HepG2 (cell line): Measurements from ENCODE around the gene ZBTB7A. TPM values are rescaled to one million over a fixed set of nuclear protein-coding genes. Genes with fewer than 3 reads are reported as not detected.

ENCODE experiments used
- ATAC-seq: fragments of 200-7000 bp; cut with Tn5 transposase; 3 replicates; pipeline ENCODE4 v1.9.1; 2020; ENCODE audit warnings: mild to moderate bottlenecking, moderate library complexity
- BruUV-seq: library from RNA; stranded (reverse); fragments of 400-500 nt; replicated peaks from 2 replicates; lab custom pipeline; 2021; lab: Mats Ljungman, UMichigan
- CTCF ChIA-PET: fragments of 300-600 bp; formaldehyde crosslinking; extraction: SDS; loops from one replicate; lab custom pipeline; 2021; ENCODE audit warnings: low total read pairs, inconsistent platforms, low intra/inter-chr PET ratio; lab: Yijun Ruan, JAX
- POLR2A ChIA-PET: fragments of 350-600 bp; sonication (Branson Sonifier 250); formaldehyde crosslinking; loops from one replicate; lab custom pipeline; 2020; ENCODE audit warnings: antibody characterized with exemption, inconsistent platforms; lab: Yijun Ruan, JAX
- DNase-seq: peaks from one replicate; pipeline ENCODE4 v3.0.0-alpha.2; 2015; ENCODE audit warnings: low spot score
- FAIRE-seq: peaks from 3 replicates; lab custom pipeline; 2011; peaks lifted over from hg19 to GRCh38; lab: Jason Lieb, UNC
- H2AFZ ChIP-seq: one replicate; pipeline ENCODE4 v1.6.1; 2011; ENCODE audit warnings: low read length, inconsistent platforms
- H3K27ac ChIP-seq: fragments of 300-600 bp; 3 replicates; pipeline ENCODE4 v1.8.0; 2011; ENCODE audit warnings: mixed run types, mild to moderate bottlenecking, mixed read lengths, low read length, inconsistent platforms; ENCODE audit not compliant: insufficient read depth; ENCODE audit errors: extremely low read length
- H3K27me3 ChIP-seq, 2 experiments: fragments of 200-600 bp in 1 of 2; 2 replicates in 1 of 2; 3 replicates in 1 of 2; pipeline versions ENCODE4 v1.6.0 to v1.8.0; 2011; ENCODE audit warnings: low read length in 2 of 2, mild to moderate bottlenecking in 2 of 2, moderate library complexity in 2 of 2, inconsistent platforms in 1 of 2; ENCODE audit not compliant: insufficient read depth in 2 of 2, control insufficient read depth in 1 of 2
- H3K36me3 ChIP-seq, 2 experiments: fragments of 200-600 bp in 1 of 2; replicated peaks in 1 of 2; 2 replicates in 1 of 2; 3 replicates in 1 of 2; pipeline versions ENCODE4 v1.5.1 to v1.8.0; 2011; ENCODE audit warnings: low read length in 2 of 2, inconsistent platforms in 1 of 2; ENCODE audit not compliant: insufficient read depth in 2 of 2, control insufficient read depth in 1 of 2
- H3K4me1 ChIP-seq: 2 replicates; pipeline ENCODE4 v1.5.1; 2012; ENCODE audit warnings: low read length, inconsistent platforms; ENCODE audit not compliant: insufficient read depth
- H3K4me2 ChIP-seq: 2 replicates; pipeline ENCODE4 v1.6.0; 2011; ENCODE audit warnings: low read depth, low read length, inconsistent platforms
- H3K4me3 ChIP-seq, 3 experiments: fragments of 200-600 bp in 1 of 3; sonication (generic), shearing (Covaris generic) in 1 of 3; replicated peaks in 1 of 3; 2 replicates each; pipeline ENCODE4 v1.5.1; 2011 to 2016; ENCODE audit warnings: low read length in 3 of 3, inconsistent platforms in 2 of 3, low read depth in 2 of 3, mild to moderate bottlenecking in 2 of 3, control low read depth in 1 of 3, mixed read lengths in 1 of 3; ENCODE audit not compliant: insufficient read depth in 1 of 3
- H3K79me2 ChIP-seq: one replicate; pipeline ENCODE4 v1.6.1; 2011; ENCODE audit warnings: low read length, inconsistent platforms; ENCODE audit not compliant: insufficient read depth
- H3K9ac ChIP-seq: 2 replicates; pipeline ENCODE4 v1.6.0; 2011; ENCODE audit warnings: mild to moderate bottlenecking, low read depth, low read length, inconsistent platforms; ENCODE audit not compliant: insufficient read depth
- H3K9me3 ChIP-seq: 2 replicates; pipeline ENCODE4 v1.5.1; 2012; ENCODE audit warnings: mild to moderate bottlenecking, low read length
- H4K20me1 ChIP-seq: 2 replicates; pipeline ENCODE4 v1.6.0; 2011; ENCODE audit warnings: inconsistent platforms, mild to moderate bottlenecking, low read length, moderate library complexity; ENCODE audit not compliant: insufficient read depth
- ATRX ChIP-seq: sonication (generic); formaldehyde crosslinking; IDR thresholded peaks from 2 replicates; pipeline ENCODE4 v1.4.0; 2020; ENCODE audit warnings: missing genetic modification reagents, borderline replicate concordance
- DDIT3 ChIP-seq: sonication (generic); formaldehyde crosslinking; IDR thresholded peaks from 2 replicates; pipeline ENCODE4 v1.4.0; 2020; ENCODE audit warnings: mild to moderate bottlenecking, missing genetic modification reagents
- HMGXB3 ChIP-seq: sonication (generic); formaldehyde crosslinking; IDR thresholded peaks from 2 replicates; pipeline ENCODE4 v1.4.0; 2020; ENCODE audit warnings: missing genetic modification reagents, borderline replicate concordance
- IRF9 ChIP-seq: sonication (generic); formaldehyde crosslinking; IDR thresholded peaks from 2 replicates; pipeline ENCODE4 v1.8.0; 2022; ENCODE audit warnings: missing genetic modification reagents, mild to moderate bottlenecking, borderline replicate concordance
- MTA1 ChIP-seq: sonication (generic); formaldehyde crosslinking; IDR thresholded peaks from 2 replicates; pipeline ENCODE4 v1.4.0; 2020; ENCODE audit warnings: missing genetic modification reagents, mild to moderate bottlenecking, borderline replicate concordance
- POGZ ChIP-seq: sonication (generic); formaldehyde crosslinking; IDR thresholded peaks from 2 replicates; pipeline ENCODE4 v1.4.0; 2020; ENCODE audit warnings: mild to moderate bottlenecking, missing genetic modification reagents
- RORA ChIP-seq: sonication (generic); formaldehyde crosslinking; IDR thresholded peaks from 2 replicates; pipeline ENCODE4 v1.5.0; 2020; ENCODE audit warnings: mild to moderate bottlenecking, missing genetic modification reagents, moderate library complexity
- SATB2 ChIP-seq: sonication (generic); formaldehyde crosslinking; IDR thresholded peaks from 2 replicates; pipeline ENCODE4 v1.5.0; 2020; ENCODE audit warnings: missing genetic modification reagents
- SMARCC2 ChIP-seq: fragments of 450-650 bp; IDR thresholded peaks from 2 replicates; pipeline ENCODE4 v1.6.1; 2017; ENCODE audit warnings: antibody characterized with exemption, mild to moderate bottlenecking
- SSRP1 ChIP-seq: IDR thresholded peaks from 2 replicates; pipeline ENCODE4 v1.6.1; 2016; ENCODE audit warnings: control low read depth
- THAP8 ChIP-seq: sonication (generic); formaldehyde crosslinking; IDR thresholded peaks from 2 replicates; pipeline ENCODE4 v1.5.1; 2020; ENCODE audit warnings: missing genetic modification reagents, mild to moderate bottlenecking, borderline replicate concordance
- ZMYM3 ChIP-seq: sonication (generic); formaldehyde crosslinking; IDR thresholded peaks from 2 replicates; pipeline ENCODE4 v1.5.1; 2020; ENCODE audit warnings: mild to moderate bottlenecking, missing genetic modification reagents
- ZNF512B ChIP-seq: sonication (generic); formaldehyde crosslinking; IDR thresholded peaks from 2 replicates; pipeline ENCODE4 v1.5.1; 2020; ENCODE audit warnings: missing genetic modification reagents, mild to moderate bottlenecking, borderline replicate concordance
- ZNF775 ChIP-seq: sonication (generic); formaldehyde crosslinking; IDR thresholded peaks from 2 replicates; pipeline ENCODE4 v1.4.0; 2020; ENCODE audit warnings: missing genetic modification reagents, mild to moderate bottlenecking, moderate library complexity, borderline replicate concordance
- WGBS: methylation state at CpG from one replicate; pipeline ENCODE4 v1.1.6; 2017; ENCODE audit warnings: low lambda C conversion rate; 5-methylcytosine and 5-hydroxymethylcytosine counted together
- in situ Hi-C: cut with HindIII; loops from 2 replicates; pipeline ENCODE4 v1.10.0; 2017; ENCODE audit warnings: low pct_unique_long_range_greater_than_20kb; ENCODE audit not compliant: extremely low pct_ligation_motif_present
- intact Hi-C: fragments of 100-400 bp; cut with micrococcal nuclease; formaldehyde crosslinking; loops from one replicate; pipeline ENCODE4 v1.10.0; 2022; ENCODE audit not compliant: unreplicated experiment
- polyA plus RNA-seq, 8 experiments: library from polyadenylated mRNA; depleted of rRNA in 3 of 8; stranded (reverse) in 7 of 8; unstranded in 1 of 8; fragments of >200 nt; fragmentation: Illumina TruSeq in 4 of 8; extraction: Trizol in 4 of 8; gene quantifications; 2 replicates each; pipeline versions ENCODE4 v1.2.1 to v1.2.3, GENCODE V29; 2011 to 2016; ENCODE audit warnings: low read depth in 4 of 8, missing spikeins in 1 of 8, mixed read lengths in 1 of 8; ENCODE audit not compliant: insufficient read depth in 1 of 8
- total RNA-seq, 5 experiments: library from RNA; depleted of rRNA; stranded (reverse); fragments of >200 nt; fragmentation: Illumina TruSeq; extraction: Trizol; gene quantifications; 2 replicates each; pipeline ENCODE4 v1.2.3, GENCODE V29; 2016; ENCODE audit warnings: low read depth in 1 of 5

ZBTB7A gene
- total and polyA plus RNA-seq, 2 of the 13 experiments (the other 11 are each of a cell fraction or from before 2014, with no cell fraction given) = 3.6 to 4.0 TPM

GRCh38 chr19:4063369-4064148 is 3.1 kb downstream of the ZBTB7A start:
- no peak overlapping the region for H2AFZ ChIP-seq
- peaks cover 5 to 15% of the 10 kb centered on the region in 2 experiments for H3K36me3 ChIP-seq
- peak overlapping the region; percentile 84 to 92 (median 91) for H3K4me3 ChIP-seq
- peak; percentile 12 for FAIRE-seq
- intact Hi-C loops = no loop called here
- peak overlapping the region; percentile 85 for H3K4me2 ChIP-seq
- TSS peak; percentile 55 for BruUV-seq
- in situ Hi-C loops = no loop called here
- H3K4me1 ChIP-seq = peaks cover 61% of the 10 kb centered on the region
- H3K27me3 ChIP-seq = no peaks in the 10 kb centered on the region
- DNase-seq = no peak
- ATAC-seq = no peak
- WGBS = 5% methylated on average over 17 of the region's 31 CpGs
- no peaks in the 10 kb centered on the region for H3K9me3 ChIP-seq
- peaks cover 44% of the 10 kb centered on the region for H4K20me1 ChIP-seq
- H3K9ac ChIP-seq = peak overlapping the region; percentile 88
- H3K79me2 ChIP-seq = peaks cover 60% of the 10 kb centered on the region
- POLR2A ChIA-PET = interaction anchor here (1.1 to 2.0 kb wide), 3 partner anchors 12 to 245 kb away, joined by 3 to 8 read pairs (median 7); no protein-coding TSS in a partner anchor
- H3K27ac ChIP-seq = peak overlapping the region; percentile 85
- CTCF ChIA-PET = no interaction called here
- no peak for TF ChIP-seq POGZ (CRISPR knock-in tag)
- no peak for TF ChIP-seq RORA (CRISPR knock-in tag)
- TF ChIP-seq ZMYM3 (CRISPR knock-in tag) = peak; percentile 94
- no peak for TF ChIP-seq ZNF775
- no peak for TF ChIP-seq SMARCC2
- TF ChIP-seq THAP8 = 0 out of 2 replicates have a peak, but pooled peaks have one; percentile 7
- no peak for TF ChIP-seq SSRP1 (CRISPR knock-in tag)
- TF ChIP-seq HMGXB3 (CRISPR knock-in tag) = no peak
- no peak for TF ChIP-seq ATRX (CRISPR knock-in tag)
- TF ChIP-seq MTA1 (CRISPR knock-in tag) = no peak
- TF ChIP-seq ZNF512B (CRISPR knock-in tag) = no peak
- TF ChIP-seq IRF9 (CRISPR knock-in tag) = 0 out of 2 replicates have a peak, but pooled peaks have one; percentile 17
- TF ChIP-seq DDIT3 (CRISPR knock-in tag) = no peak
- no peak for TF ChIP-seq SATB2 (CRISPR knock-in tag)
